K562 (cell line): ENCODE measurements around the gene MAGEB4. TPM values are rescaled to one million over a fixed set of nuclear protein-coding genes. Genes with fewer than 3 reads are reported as not detected.
A peak's percentile ranks its signal among the peaks of the same experiment; 100 is the strongest.

ENCODE experiments used
- ATF1 ChIP-seq, 2 experiments: fragments of 450-650 bp in 1 of 2; IDR thresholded peaks; 2 replicates each; pipeline ENCODE4 v1.6.1; 2016; ENCODE audit warnings: missing compliant biosample characterization in 1 of 2, missing genetic modification characterization in 1 of 2
- CREB1 ChIP-seq, 2 experiments: sonication (generic) in 1 of 2; formaldehyde crosslinking in 1 of 2; IDR thresholded peaks; 2 replicates each; pipeline versions ENCODE4 v1.6.1 to v1.8.0; 2012 to 2022; ENCODE audit warnings: inconsistent platforms in 1 of 2, mild to moderate bottlenecking in 1 of 2, missing genetic modification reagents in 1 of 2, moderate library complexity in 1 of 2
- CXXC5 ChIP-seq: fragments of 250-450 bp; sonication (Bioruptor Pico); IDR thresholded peaks from 2 replicates; pipeline ENCODE4 v1.8.0; 2022; ENCODE audit warnings: inconsistent platforms, mild to moderate bottlenecking, moderate library complexity
- EGR1 ChIP-seq: fragments of 450-650 bp; conservative IDR thresholded peaks from 2 replicates; pipeline ENCODE4 v1.6.1; 2017; ENCODE audit warnings: mild to moderate bottlenecking
- EP300 ChIP-seq: IDR thresholded peaks from 2 replicates; pipeline ENCODE4 v1.6.1; 2012; ENCODE audit warnings: low read length, improper control_type of control experiment
- ERF ChIP-seq: fragments of 450-650 bp; formaldehyde crosslinking; IDR thresholded peaks from 2 replicates; pipeline ENCODE4 v1.4.0; 2020; ENCODE audit warnings: mild to moderate bottlenecking, mixed read lengths
- KDM1A ChIP-seq, 2 experiments: fragments of 450-650 bp; IDR thresholded peaks; 2 replicates each; pipeline ENCODE4 v1.6.1; 2016; ENCODE audit warnings: mild to moderate bottlenecking in 2 of 2
- NFATC3 ChIP-seq: fragments of 450-650 bp; IDR thresholded peaks from 2 replicates; pipeline ENCODE4 v1.6.1; 2017; ENCODE audit warnings: mild to moderate bottlenecking
- NFRKB ChIP-seq: fragments of 450-650 bp; IDR thresholded peaks from 2 replicates; pipeline ENCODE4 v1.6.1; 2016; ENCODE audit warnings: low read depth
- NR2F6 ChIP-seq: fragments of 450-650 bp; formaldehyde crosslinking; IDR thresholded peaks from 2 replicates; pipeline ENCODE4 v1.4.0; 2020; ENCODE audit warnings: mild to moderate bottlenecking
- PHF8 ChIP-seq: fragments of 200-600 bp; sonication (generic); IDR thresholded peaks from 2 replicates; pipeline ENCODE4 v1.6.1; 2012; ENCODE audit warnings: mixed run types, mild to moderate bottlenecking, inconsistent platforms, low read length, moderate library complexity, borderline replicate concordance
- PPARD ChIP-seq: fragments of 250-450 bp; sonication (Bioruptor Pico); IDR thresholded peaks from 2 replicates; pipeline ENCODE4 v1.8.0; 2022; ENCODE audit warnings: inconsistent platforms, mild to moderate bottlenecking, moderate library complexity
- SMARCA4 ChIP-seq: fragments of 450-650 bp; IDR thresholded peaks from 2 replicates; pipeline ENCODE4 v1.6.1; 2016
- SP1 ChIP-seq: sonication (generic); formaldehyde crosslinking; IDR thresholded peaks from 2 replicates; pipeline ENCODE4 v1.8.1; 2022; ENCODE audit warnings: mild to moderate bottlenecking, missing genetic modification reagents
- ZBTB1 ChIP-seq: sonication (generic); formaldehyde crosslinking; IDR thresholded peaks from 2 replicates; pipeline ENCODE4 v1.8.1; 2023; ENCODE audit warnings: missing genetic modification reagents, low read depth, mild to moderate bottlenecking, borderline replicate concordance
- ZFP36 ChIP-seq: fragments of 150-350 bp; IDR thresholded peaks from 2 replicates; pipeline ENCODE4 v1.6.1; 2018; ENCODE audit warnings: low read length, low read depth; ENCODE audit not compliant: partially characterized antibody
- ZHX1 ChIP-seq: fragments of 150-350 bp; conservative IDR thresholded peaks from 2 replicates; pipeline ENCODE4 v1.6.1; 2014; ENCODE audit warnings: low read length
- ZNF551 ChIP-seq: fragments of 250-450 bp; sonication (Bioruptor Pico); IDR thresholded peaks from 2 replicates; pipeline ENCODE4 v1.5.0; 2021; ENCODE audit warnings: mild to moderate bottlenecking, moderate library complexity
- polyA plus RNA-seq, 8 experiments: library from polyadenylated mRNA; depleted of rRNA in 4 of 8; stranded (reverse) in 5 of 8; unstranded in 3 of 8; fragments of >200 nt; fragmentation: Nextera tagmentation in 2 of 8; fragmentation: Illumina TruSeq in 1 of 8; extraction: Ambion mirVana in 2 of 8; extraction: Trizol in 1 of 8; gene quantifications; 2 replicates each; pipeline versions ENCODE4 v1.2.1 to v1.2.3, GENCODE V29; 2011 to 2014; ENCODE audit warnings: inconsistent platforms in 1 of 8, missing spikeins in 1 of 8
- total RNA-seq, 7 experiments: library from RNA; depleted of rRNA in 6 of 7; stranded (reverse); fragments of >200 nt in 6 of 7; fragmentation: Illumina TruSeq in 2 of 7; extraction: Trizol in 2 of 7; gene quantifications; 2 replicates each; pipeline versions ENCODE4 v1.2.1 to v1.2.3, GENCODE V29; 2011 to 2021; ENCODE audit warnings: low replicate concordance in 1 of 7
- TF ChIP-seq, protein P1 (sequence below): fragments of 200-800 bp; sonication (Bioruptor generic); IDR thresholded peaks from 2 replicates; pipeline ENCODE4 v1.6.1; 2016; ENCODE audit warnings: missing genetic modification characterization, missing compliant biosample characterization
- TF ChIP-seq, protein P2 (sequence below): sonication (generic); formaldehyde crosslinking; IDR thresholded peaks from 2 replicates; pipeline ENCODE4 v1.9.0; 2022; ENCODE audit warnings: mild to moderate bottlenecking, missing genetic modification reagents

The MAGEB4 gene
- total and polyA plus RNA-seq, 9 of the 15 experiments (the other 6 are each of a cell fraction or from before 2014, with no cell fraction given): 0.04 to 0.09 (median 0.06) TPM; not detected in 6

DNA sequence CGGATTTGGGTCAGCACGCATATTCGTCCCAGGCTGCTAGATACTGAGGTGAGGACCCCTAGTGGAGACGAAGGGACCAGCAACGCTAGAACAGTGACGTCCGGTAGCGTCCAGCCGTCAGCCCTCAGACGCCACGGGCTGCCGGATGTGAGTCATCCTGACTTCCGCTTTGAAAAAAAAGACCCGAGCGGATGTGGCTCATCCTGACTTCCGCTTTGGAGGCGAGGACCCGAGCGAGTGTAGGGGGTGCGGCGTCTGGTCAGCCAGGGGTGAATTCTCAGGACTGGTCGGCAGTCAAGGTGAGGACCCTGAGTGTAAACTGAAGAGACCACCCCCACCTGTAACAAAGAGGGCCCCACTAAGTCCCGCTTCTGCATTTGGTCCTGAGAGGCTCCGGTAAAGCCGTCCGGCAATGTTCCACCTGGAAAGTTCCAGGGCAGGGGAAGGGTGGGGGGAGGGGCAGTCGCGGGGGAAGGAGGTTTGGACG, 26.4 kb upstream of the MAGEB4 start, which contains the start of gene MAGEB2 (continued):
- no peak for TF ChIP-seq ZFP36
- peak; percentile 80 for TF ChIP-seq CXXC5 (CRISPR knock-in tag)
- TF ChIP-seq EP300: no peak
- TF ChIP-seq, protein P1, sequence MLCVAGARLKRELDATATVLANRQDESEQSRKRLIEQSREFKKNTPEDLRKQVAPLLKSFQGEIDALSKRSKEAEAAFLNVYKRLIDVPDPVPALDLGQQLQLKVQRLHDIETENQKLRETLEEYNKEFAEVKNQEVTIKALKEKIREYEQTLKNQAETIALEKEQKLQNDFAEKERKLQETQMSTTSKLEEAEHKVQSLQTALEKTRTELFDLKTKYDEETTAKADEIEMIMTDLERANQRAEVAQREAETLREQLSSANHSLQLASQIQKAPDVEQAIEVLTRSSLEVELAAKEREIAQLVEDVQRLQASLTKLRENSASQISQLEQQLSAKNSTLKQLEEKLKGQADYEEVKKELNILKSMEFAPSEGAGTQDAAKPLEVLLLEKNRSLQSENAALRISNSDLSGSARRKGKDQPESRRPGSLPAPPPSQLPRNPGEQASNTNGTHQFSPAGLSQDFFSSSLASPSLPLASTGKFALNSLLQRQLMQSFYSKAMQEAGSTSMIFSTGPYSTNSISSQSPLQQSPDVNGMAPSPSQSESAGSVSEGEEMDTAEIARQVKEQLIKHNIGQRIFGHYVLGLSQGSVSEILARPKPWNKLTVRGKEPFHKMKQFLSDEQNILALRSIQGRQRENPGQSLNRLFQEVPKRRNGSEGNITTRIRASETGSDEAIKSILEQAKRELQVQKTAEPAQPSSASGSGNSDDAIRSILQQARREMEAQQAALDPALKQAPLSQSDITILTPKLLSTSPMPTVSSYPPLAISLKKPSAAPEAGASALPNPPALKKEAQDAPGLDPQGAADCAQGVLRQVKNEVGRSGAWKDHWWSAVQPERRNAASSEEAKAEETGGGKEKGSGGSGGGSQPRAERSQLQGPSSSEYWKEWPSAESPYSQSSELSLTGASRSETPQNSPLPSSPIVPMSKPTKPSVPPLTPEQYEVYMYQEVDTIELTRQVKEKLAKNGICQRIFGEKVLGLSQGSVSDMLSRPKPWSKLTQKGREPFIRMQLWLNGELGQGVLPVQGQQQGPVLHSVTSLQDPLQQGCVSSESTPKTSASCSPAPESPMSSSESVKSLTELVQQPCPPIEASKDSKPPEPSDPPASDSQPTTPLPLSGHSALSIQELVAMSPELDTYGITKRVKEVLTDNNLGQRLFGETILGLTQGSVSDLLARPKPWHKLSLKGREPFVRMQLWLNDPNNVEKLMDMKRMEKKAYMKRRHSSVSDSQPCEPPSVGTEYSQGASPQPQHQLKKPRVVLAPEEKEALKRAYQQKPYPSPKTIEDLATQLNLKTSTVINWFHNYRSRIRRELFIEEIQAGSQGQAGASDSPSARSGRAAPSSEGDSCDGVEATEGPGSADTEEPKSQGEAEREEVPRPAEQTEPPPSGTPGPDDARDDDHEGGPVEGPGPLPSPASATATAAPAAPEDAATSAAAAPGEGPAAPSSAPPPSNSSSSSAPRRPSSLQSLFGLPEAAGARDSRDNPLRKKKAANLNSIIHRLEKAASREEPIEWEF: no peak
- TF ChIP-seq ERF (CRISPR knock-in tag): no peak
- TF ChIP-seq NFRKB: no peak; the same call in 1 of the 2 replicates
- TF ChIP-seq ZHX1: no peak
- TF ChIP-seq PPARD (CRISPR knock-in tag): no peak
- TF ChIP-seq ZBTB1 (CRISPR knock-in tag): no peak
- TF ChIP-seq, protein P2, sequence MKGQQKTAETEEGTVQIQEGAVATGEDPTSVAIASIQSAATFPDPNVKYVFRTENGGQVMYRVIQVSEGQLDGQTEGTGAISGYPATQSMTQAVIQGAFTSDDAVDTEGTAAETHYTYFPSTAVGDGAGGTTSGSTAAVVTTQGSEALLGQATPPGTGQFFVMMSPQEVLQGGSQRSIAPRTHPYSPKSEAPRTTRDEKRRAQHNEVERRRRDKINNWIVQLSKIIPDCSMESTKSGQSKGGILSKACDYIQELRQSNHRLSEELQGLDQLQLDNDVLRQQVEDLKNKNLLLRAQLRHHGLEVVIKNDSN (CRISPR knock-in tag): no peak
- no peak for TF ChIP-seq NR2F6 (CRISPR knock-in tag)
- no peak for TF ChIP-seq SP1
- peak; percentile 96 for TF ChIP-seq CREB1 (IDR thresholded peaks at IDR 0.05)
- TF ChIP-seq CREB1 (CRISPR knock-in tag; IDR thresholded peaks at IDR 0.05): peak; percentile 89
- no peak for TF ChIP-seq ATF1 (CRISPR knock-in tag; IDR thresholded peaks at IDR 0.05)
- TF ChIP-seq ATF1 (tag; IDR thresholded peaks at IDR 0.05): peak; percentile 95
- TF ChIP-seq SMARCA4: no peak
- peak; percentile 44; the same call in 1 of the 2 replicates for TF ChIP-seq PHF8
- TF ChIP-seq ZNF551: no peak
- no peak for TF ChIP-seq NFATC3
- no peak for TF ChIP-seq KDM1A (IDR thresholded peaks at IDR 0.05)
- no peak for TF ChIP-seq EGR1
